HG02571 (cell line): ENCODE data around the gene KCNN3.
A peak's percentile ranks its signal among the peaks of the same experiment; 100 is the strongest.

ENCODE experiments used
- ATAC-seq: cut with Tn5 transposase; IDR thresholded peaks from one replicate; pipeline ENCODE4 v1.9.1; 2021; ENCODE audit warnings: mild to moderate bottlenecking, moderate library complexity; ENCODE audit not compliant: unreplicated experiment

The KCNN3 gene

GRCh38 chr1:154843636-154844296, 26.3 kb downstream of the KCNN3 start:
- ATAC-seq: no peak

- ATAC-seq: no peak
Measured at GRCh38 chr1:154842635-154843034, 27.4 kb downstream of the KCNN3 start.

- ATAC-seq: no peak
Measured at GRCh38 chr1:154841384-154841783, 28.7 kb downstream of the KCNN3 start.

GRCh38 chr1:154840269-154841176, 29.6 kb downstream of the KCNN3 start:
- ATAC-seq: no peak

- ATAC-seq: no peak
Measured at GRCh38 chr1:154839691-154840090, 30.4 kb downstream of the KCNN3 start.

GRCh38 chr1:154838988-154839387, 31.1 kb downstream of the KCNN3 start:
- ATAC-seq: no peak

- no peak for ATAC-seq
Measured at GRCh38 chr1:154838461-154838860, 31.6 kb downstream of the KCNN3 start.

- peak; percentile 75 for ATAC-seq
Measured at GRCh38 chr1:154837672-154838171, 32.4 kb downstream of the KCNN3 start.

- ATAC-seq: no peak
Measured at GRCh38 chr1:154837034-154837671, 32.9 kb downstream of the KCNN3 start.

- no peak for ATAC-seq
Measured at GRCh38 chr1:154835531-154836324, 34.4 kb downstream of the KCNN3 start.

GRCh38 chr1:154833841-154834240, 36.2 kb downstream of the KCNN3 start:
- ATAC-seq: no peak

GRCh38 chr1:154833209-154833608, 36.9 kb downstream of the KCNN3 start:
- ATAC-seq: no peak

GRCh38 chr1:154832384-154832783, 37.7 kb downstream of the KCNN3 start:
- no peak for ATAC-seq

- no peak for ATAC-seq
Measured at GRCh38 chr1:154831462-154831861, 38.6 kb downstream of the KCNN3 start.

GRCh38 chr1:154829062-154829461, 41.0 kb downstream of the KCNN3 start:
- ATAC-seq: no peak

- ATAC-seq: no peak
Measured at GRCh38 chr1:154824179-154825000, 45.7 kb downstream of the KCNN3 start.

- ATAC-seq: no peak
Measured at GRCh38 chr1:154822717-154823116, 47.4 kb downstream of the KCNN3 start.

GRCh38 chr1:154822233-154822632, 47.8 kb downstream of the KCNN3 start:
- no peak for ATAC-seq

GRCh38 chr1:154821083-154821482, 49.0 kb downstream of the KCNN3 start:
- no peak for ATAC-seq

GRCh38 chr1:154820646-154821045, 49.4 kb downstream of the KCNN3 start:
- ATAC-seq: no peak
